Bone marrow (tissue), 2 donors: ENCODE results near the gene TWF2.

ENCODE experiments used
- DNase-seq, 2 donors: peaks; one replicate each; lab custom pipeline; 2025; lab: John Stamatoyannopoulos, UW

The TWF2 gene

DNA sequence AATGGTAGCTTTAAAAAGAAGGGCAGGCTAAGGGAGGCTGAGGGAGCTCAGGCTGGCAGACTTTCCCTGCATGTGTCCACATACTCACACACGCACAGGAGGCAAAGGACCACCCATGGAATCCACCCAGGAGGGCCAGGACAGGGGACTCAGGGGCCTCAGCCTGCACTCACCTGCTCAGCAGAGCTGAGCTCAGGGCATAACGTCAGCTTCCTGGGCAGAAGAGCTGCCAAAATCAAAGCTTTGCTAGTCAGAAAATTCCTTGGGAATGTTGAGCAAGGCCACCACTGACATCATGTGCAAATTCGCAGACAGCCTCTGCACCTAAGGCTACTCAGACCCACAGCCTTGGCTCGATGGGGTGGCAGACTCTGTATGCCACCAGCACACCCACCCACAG is 57.4 kb downstream of the TWF2 start:
- no peak for DNase-seq
